HG02885 (cell line): Measurements from ENCODE around the gene TRMT1L.

Experiments used
- ATAC-seq: cut with Tn5 transposase; IDR thresholded peaks from one replicate; pipeline ENCODE4 v1.9.1; 2021; ENCODE audit warnings: mild to moderate bottlenecking; ENCODE audit not compliant: unreplicated experiment, poor library complexity

The TRMT1L gene

DNA sequence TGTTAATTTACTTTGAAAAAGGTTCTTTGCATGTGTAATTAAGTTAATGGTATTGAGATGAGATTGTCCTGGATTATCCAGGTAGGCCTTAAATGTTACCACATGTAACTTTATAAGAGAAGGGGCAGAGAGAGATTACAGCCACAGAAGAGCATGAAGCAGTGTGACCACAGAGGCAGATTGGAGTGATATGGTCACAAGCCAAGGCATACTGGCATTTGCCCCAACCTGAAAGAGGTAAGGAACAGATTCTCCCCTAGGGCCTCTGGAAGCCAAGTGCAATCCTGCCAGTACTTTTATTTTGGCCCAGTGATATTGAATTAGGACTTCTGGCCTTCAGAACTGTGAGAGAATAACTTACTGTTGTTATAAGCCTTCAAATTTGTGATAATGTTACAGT is 88.4 kb downstream of the TRMT1L start:
- no peak for ATAC-seq
